ENCODE results near the gene CIB2. TPM values are rescaled to one million over a fixed set of nuclear protein-coding genes. Genes with fewer than 3 reads are reported as not detected.
A peak's percentile ranks its signal among the peaks of the same experiment; 100 is the strongest.

CIB2 gene
- total RNA-seq: 1 to 10 TPM in 4 of 5 donors, under 1 TPM in 1; 0.72 to 2.8 (median 2.0) TPM
- 1.6 TPM for total RNA-seq (2013)
- total RNA-seq: 0.30 to 4.0 (median 1.3) reads per million in 29 experiments

DNA sequence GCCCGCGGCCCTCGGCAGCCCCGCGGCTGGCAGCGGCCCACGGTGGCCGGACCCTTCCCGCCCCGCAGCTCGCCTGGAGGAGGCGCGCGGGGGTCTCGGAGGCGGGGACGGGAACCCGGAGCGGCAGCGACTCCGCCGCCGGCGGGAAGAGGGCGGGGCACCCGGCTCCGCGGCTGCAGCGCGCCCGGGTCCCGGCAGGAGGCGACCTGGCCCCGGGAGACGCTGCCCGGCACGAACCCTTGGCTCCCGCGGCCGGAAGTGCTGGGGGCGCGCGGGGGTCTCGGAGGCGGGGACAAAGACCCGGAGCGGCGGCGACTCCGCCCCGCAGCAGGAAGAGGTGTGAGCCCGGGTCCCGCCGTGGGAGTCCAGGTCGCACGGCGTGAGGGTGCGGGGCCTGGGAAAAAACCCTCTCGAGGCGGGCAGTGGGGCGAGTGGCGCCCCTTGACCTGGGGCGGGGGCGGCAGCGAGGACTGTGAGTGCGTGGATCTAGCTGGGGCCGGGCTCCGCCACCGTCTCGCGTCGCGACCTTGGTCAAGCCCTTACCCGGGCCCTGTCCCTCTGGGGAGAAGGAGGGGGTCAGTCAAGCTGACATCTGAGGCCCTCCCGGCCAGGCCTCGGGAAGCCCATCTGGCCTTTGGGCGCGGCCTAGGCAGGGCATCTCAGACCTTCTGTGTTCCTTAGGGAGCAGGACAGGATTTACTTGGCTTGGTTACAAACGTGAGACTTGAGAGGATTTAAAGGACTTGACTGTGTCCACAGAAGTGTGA is at the start of gene CIB2:
Gene CIB2 (minus strand): TSS at position 151 of the 767 bp plus-strand sequence. CDS start 230 bp downstream, outside the sequence.
- H3K27ac ChIP-seq (ENCODE audit: low read length): peak within 1 kb of the TSS; percentile 81
- H3K27me3 Mint-ChIP-seq: no peaks in the 10 kb centered on the region
- peak within 1 kb of the TSS; percentile 68 to 73 for H3K4me3 ChIP-seq (ENCODE audit: control insufficient read depth in 1 of 2, extremely low read depth in 1 of 2, low read length in 1 of 2)
- H3K27me3 ChIP-seq (replicated peaks in 1 of 2; ENCODE audit: control insufficient read depth in 2 of 2, extremely low read depth in 1 of 2, insufficient read depth in 2 of 2, low read length in 1 of 2): no peaks in the 10 kb centered on the region
- ChIA-PET POLR2A (no interaction called here), CTCF (interaction anchor here (0.7 to 2.3 kb wide), 9 partner anchors 10 to 68 kb away, joined by 3 to 15 read pairs (median 4); partner anchors contain the start of gene IDH3A (in 1 of the 2))
- DNase-seq (peak; percentile 41 to 86 (median 67)), ATAC-seq (replicated peaks in 1 of 4) (peak; percentile 82 to 89 (median 86))
- H3K9me3 Mint-ChIP-seq: no peaks in the 10 kb centered on the region
- H3K9me3 ChIP-seq: no peaks in the 10 kb centered on the region
- peaks cover 5 to 24% of the 10 kb centered on the region in 2 experiments for H3K4me1 ChIP-seq (ENCODE audit: control insufficient read depth in 1 of 2, extremely low read depth in 1 of 2, insufficient read depth in 2 of 2, low read length in 2 of 2)
- peak within 1 kb of the TSS; percentile 78 to 82 (median 80) for H3K4me3 Mint-ChIP-seq
- H3K4me1 Mint-ChIP-seq: peaks cover 16 to 30% (median 23%) of the 10 kb centered on the region in 3 donors
- whole genome bisulfite sequencing (ENCODE audit: insufficient coverage): under 1% methylated on average over 79 of the region's 79 CpGs
- no peaks in the 10 kb centered on the region for H3K36me3 Mint-ChIP-seq
- H3K27ac Mint-ChIP-seq: peak within 1 kb of the TSS; percentile 82 to 93
- no peaks in the 10 kb centered on the region for H3K36me3 ChIP-seq (ENCODE audit: control insufficient read depth in 2 of 2, extremely low read depth in 1 of 2, insufficient read depth in 1 of 2, low read length in 1 of 2)

DNA sequence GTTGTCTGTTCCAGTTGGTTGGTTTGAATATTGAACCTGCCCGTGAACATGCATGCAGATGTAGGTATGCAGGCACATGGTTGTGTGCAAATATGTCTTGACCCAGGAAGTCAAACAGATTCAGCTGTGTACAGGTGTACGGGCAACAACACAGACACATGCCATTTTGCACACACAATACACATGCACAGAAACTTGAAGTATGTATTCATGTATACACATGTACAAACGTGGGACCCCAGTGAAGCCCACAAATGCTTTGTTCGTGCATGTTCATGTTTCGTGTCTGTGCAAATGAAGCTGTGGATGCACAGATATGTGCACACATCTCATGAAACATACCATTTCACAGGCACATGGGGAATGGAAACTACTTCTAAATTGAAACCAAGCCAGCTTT is 48.7 kb upstream of the CIB2 start:
- ATAC-seq (replicated peaks in 1 of 4) (no peak), DNase-seq (no peak)
- WGBS (ENCODE audit: insufficient coverage): 100% methylated on average over 1 of the region's 5 CpGs
- H3K36me3 Mint-ChIP-seq: no peaks in the 10 kb centered on the region
- no peak overlapping the region for H3K4me3 Mint-ChIP-seq
- H3K4me1 Mint-ChIP-seq: peaks cover 2 to 7% (median 6%) of the 10 kb centered on the region in 3 donors
- no peak overlapping the region for H3K4me3 ChIP-seq (ENCODE audit: control insufficient read depth in 1 of 2, extremely low read depth in 1 of 2, low read length in 1 of 2)
- H3K27ac ChIP-seq (ENCODE audit: low read length): no peak overlapping the region
- CTCF ChIA-PET: no interaction called here
- H3K36me3 ChIP-seq (ENCODE audit: control insufficient read depth in 2 of 2, extremely low read depth in 1 of 2, insufficient read depth in 1 of 2, low read length in 1 of 2): no peaks in the 10 kb centered on the region
- peaks cover 0 to 17% of the 10 kb centered on the region in 2 experiments for H3K27me3 ChIP-seq (replicated peaks in 1 of 2; ENCODE audit: control insufficient read depth in 2 of 2, extremely low read depth in 1 of 2, insufficient read depth in 2 of 2, low read length in 1 of 2)
- H3K4me1 ChIP-seq (ENCODE audit: control insufficient read depth in 1 of 2, extremely low read depth in 1 of 2, insufficient read depth in 2 of 2, low read length in 2 of 2): no peaks in the 10 kb centered on the region
- H3K9me3 ChIP-seq: no peaks in the 10 kb centered on the region
- POLR2A ChIA-PET: no interaction called here
- H3K9me3 Mint-ChIP-seq: no peaks in the 10 kb centered on the region
- H3K27me3 Mint-ChIP-seq: no peaks in the 10 kb centered on the region
- H3K27ac Mint-ChIP-seq: no peak overlapping the region

DNA sequence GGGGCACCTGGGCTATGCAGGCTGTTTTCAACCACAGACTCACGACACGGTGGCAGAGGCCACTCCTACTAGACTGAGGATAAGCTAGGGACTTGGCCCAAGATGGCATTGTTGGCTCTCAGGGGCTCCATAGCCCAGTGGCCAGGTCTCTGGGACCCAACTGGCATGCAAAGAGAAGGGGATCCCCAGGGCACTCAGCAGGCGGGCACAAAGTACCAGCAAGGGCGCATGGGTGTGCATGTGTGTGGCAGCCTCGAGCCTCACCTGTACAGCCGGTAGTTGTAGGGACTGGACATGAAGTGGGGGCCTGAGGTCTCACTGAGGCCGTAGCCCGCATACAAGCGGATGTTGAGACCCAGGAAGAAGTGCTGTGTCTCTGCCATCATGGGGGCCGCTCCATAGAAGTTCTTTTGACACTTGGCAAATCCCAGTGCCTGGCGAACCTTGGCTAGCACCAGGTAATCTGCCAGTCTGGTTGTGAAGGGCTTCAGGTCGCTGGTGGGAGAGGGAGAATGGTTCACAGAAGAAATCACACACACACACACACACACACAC is 48.1 kb upstream of the CIB2 start:
- DNase-seq (no peak), ATAC-seq (replicated peaks in 1 of 4) (no peak)
- peaks cover 3% of the 10 kb centered on the region for H3K36me3 Mint-ChIP-seq
- no peak overlapping the region for H3K4me3 Mint-ChIP-seq
- ChIA-PET POLR2A (no interaction called here), CTCF (no interaction called here)
- 79% methylated on average over 9 of the region's 12 CpGs for WGBS (ENCODE audit: insufficient coverage)
- peaks cover 0 to 13% of the 10 kb centered on the region in 2 experiments for H3K27me3 ChIP-seq (replicated peaks in 1 of 2; ENCODE audit: control insufficient read depth in 2 of 2, extremely low read depth in 1 of 2, insufficient read depth in 2 of 2, low read length in 1 of 2)
- peaks cover 0 to 5% of the 10 kb centered on the region in 2 experiments for H3K4me1 ChIP-seq (ENCODE audit: control insufficient read depth in 1 of 2, extremely low read depth in 1 of 2, insufficient read depth in 2 of 2, low read length in 2 of 2)
- H3K36me3 ChIP-seq (ENCODE audit: control insufficient read depth in 2 of 2, extremely low read depth in 1 of 2, insufficient read depth in 1 of 2, low read length in 1 of 2): no peaks in the 10 kb centered on the region
- H3K27ac ChIP-seq (ENCODE audit: low read length): no peak overlapping the region
- peaks cover 8 to 12% (median 11%) of the 10 kb centered on the region in 3 donors for H3K4me1 Mint-ChIP-seq
- no peak overlapping the region for H3K4me3 ChIP-seq (ENCODE audit: control insufficient read depth in 1 of 2, extremely low read depth in 1 of 2, low read length in 1 of 2)
- no peaks in the 10 kb centered on the region for H3K27me3 Mint-ChIP-seq
- no peaks in the 10 kb centered on the region for H3K9me3 ChIP-seq
- no peaks in the 10 kb centered on the region for H3K9me3 Mint-ChIP-seq
- no peak overlapping the region for H3K27ac Mint-ChIP-seq

DNA sequence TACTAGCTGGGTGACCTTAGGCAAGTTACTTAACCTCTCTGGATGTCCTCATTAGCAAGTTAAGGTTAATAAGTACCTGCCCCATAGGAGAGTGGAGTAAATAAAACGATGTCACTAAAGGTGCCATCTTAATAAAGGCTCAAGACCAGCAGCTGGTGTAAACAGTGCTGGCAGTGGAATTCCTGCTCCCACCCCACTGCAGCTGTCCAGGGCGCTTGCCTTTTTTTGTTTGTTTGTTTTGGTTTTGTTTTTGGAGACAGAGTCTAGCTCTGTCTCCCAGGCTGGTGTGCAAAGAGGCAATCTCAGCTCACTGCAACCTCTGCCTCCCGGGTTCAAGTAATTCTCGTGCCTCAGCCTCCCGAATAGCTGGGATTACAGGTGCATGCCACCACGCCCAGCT is 46.8 kb upstream of the CIB2 start:
- Histone ChIP-seq H3K36me3 (ENCODE audit: control insufficient read depth in 2 of 2, extremely low read depth in 1 of 2, insufficient read depth in 1 of 2, low read length in 1 of 2) (no peaks in the 10 kb centered on the region), H3K4me3 (ENCODE audit: control insufficient read depth in 1 of 2, extremely low read depth in 1 of 2, low read length in 1 of 2) (no peak overlapping the region), H3K27me3 (replicated peaks in 1 of 2; ENCODE audit: control insufficient read depth in 2 of 2, extremely low read depth in 1 of 2, insufficient read depth in 2 of 2, low read length in 1 of 2) (peaks cover 0 to 13% of the 10 kb centered on the region in 2 experiments), H3K27ac (ENCODE audit: low read length) (no peak overlapping the region), H3K9me3 (no peaks in the 10 kb centered on the region), H3K4me1 (ENCODE audit: control insufficient read depth in 1 of 2, extremely low read depth in 1 of 2, insufficient read depth in 2 of 2, low read length in 2 of 2) (peaks cover 4 to 18% of the 10 kb centered on the region in 2 experiments)
- ATAC-seq (replicated peaks in 1 of 4): no peak
- ChIA-PET POLR2A (interaction anchor here in 1 of 2 donors (0.6 kb wide), 1 partner anchor 44 kb away, joined by 5 read pairs; no protein-coding TSS in a partner anchor), CTCF (interaction anchor here in 1 of 2 donors (0.6 kb wide), 1 partner anchor 62 kb away, joined by 3 read pairs; no protein-coding TSS in a partner anchor)
- Mint-ChIP-seq H3K4me3 (no peak overlapping the region), H3K36me3 (peaks cover 3% of the 10 kb centered on the region), H3K27me3 (no peaks in the 10 kb centered on the region), H3K27ac (no peak overlapping the region), H3K9me3 (no peaks in the 10 kb centered on the region), H3K4me1 (peaks cover 20 to 24% (median 23%) of the 10 kb centered on the region in 3 donors)
- no peak for DNase-seq
- WGBS (ENCODE audit: insufficient coverage): 94% methylated on average over 5 of the region's 6 CpGs

DNA sequence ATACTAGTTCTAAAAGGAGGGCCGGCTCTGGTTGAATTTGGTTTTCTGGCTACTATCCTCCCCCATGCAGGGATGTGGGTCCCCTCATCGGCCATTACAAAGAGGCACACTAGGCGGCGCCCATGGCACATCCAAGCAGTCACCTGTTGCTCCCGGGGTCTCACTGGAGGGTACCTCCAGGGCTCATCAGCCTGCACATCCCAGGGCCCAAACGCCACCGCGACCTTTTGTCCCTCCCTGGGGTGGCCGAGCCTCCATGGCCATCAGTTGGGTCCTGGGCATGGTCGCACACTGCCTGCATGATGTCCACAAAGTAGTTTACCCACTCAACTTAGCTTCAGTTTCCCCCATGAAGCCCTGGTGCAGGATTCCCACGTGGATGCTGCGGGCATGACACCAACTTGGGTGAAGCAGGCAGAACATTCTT is 46.2 kb upstream of the CIB2 start:
- Mint-ChIP-seq H3K4me3 (no peak overlapping the region), H3K4me1 (peaks cover 23 to 27% (median 23%) of the 10 kb centered on the region in 3 donors), H3K27me3 (no peaks in the 10 kb centered on the region), H3K36me3 (peaks cover 7% of the 10 kb centered on the region), H3K27ac (no peak overlapping the region), H3K9me3 (no peaks in the 10 kb centered on the region)
- peaks cover 4 to 20% of the 10 kb centered on the region in 2 experiments for H3K4me1 ChIP-seq (ENCODE audit: control insufficient read depth in 1 of 2, extremely low read depth in 1 of 2, insufficient read depth in 2 of 2, low read length in 2 of 2)
- no peak overlapping the region for H3K4me3 ChIP-seq (ENCODE audit: control insufficient read depth in 1 of 2, extremely low read depth in 1 of 2, low read length in 1 of 2)
- peak in 14 of 35 experiments; percentile 8 to 48 (median 20) for DNase-seq
- H3K9me3 ChIP-seq: no peaks in the 10 kb centered on the region
- 52% methylated on average over 10 of the region's 12 CpGs for WGBS (ENCODE audit: insufficient coverage)
- peaks cover 0 to 2% of the 10 kb centered on the region in 2 donors for H3K36me3 ChIP-seq (ENCODE audit: control insufficient read depth in 2 of 2, extremely low read depth in 1 of 2, insufficient read depth in 1 of 2, low read length in 1 of 2)
- POLR2A ChIA-PET: interaction anchor here in 1 of 2 donors (0.6 kb wide), 1 partner anchor 43 kb away, joined by 5 read pairs; no protein-coding TSS in a partner anchor
- no peak overlapping the region for H3K27ac ChIP-seq (ENCODE audit: low read length)
- ATAC-seq (replicated peaks in 1 of 4): peak in 1 of 4 experiments; percentile 51
- CTCF ChIA-PET: no interaction called here
- peaks cover 0 to 12% of the 10 kb centered on the region in 2 experiments for H3K27me3 ChIP-seq (replicated peaks in 1 of 2; ENCODE audit: control insufficient read depth in 2 of 2, extremely low read depth in 1 of 2, insufficient read depth in 2 of 2, low read length in 1 of 2)

DNA sequence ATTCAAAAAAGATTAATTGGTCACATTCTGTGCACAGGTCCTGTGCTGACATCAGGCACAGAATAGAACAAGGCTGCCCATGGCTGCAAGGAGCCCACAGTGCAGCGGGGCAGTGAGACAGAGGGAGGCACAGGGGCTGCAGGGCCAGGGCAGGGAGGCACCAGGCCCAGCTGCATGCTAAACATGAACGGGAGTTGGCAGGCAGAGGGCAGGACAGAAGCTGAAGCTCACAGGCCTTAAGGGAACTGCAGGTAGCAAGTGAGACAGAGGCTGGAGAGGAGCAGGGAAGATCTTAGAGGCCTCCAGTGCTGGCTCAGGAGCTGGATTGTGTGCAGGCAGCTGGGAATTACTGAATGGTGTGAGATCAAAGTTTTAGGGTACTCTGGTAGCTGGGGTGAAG is 44.1 kb upstream of the CIB2 start:
- ChIA-PET POLR2A (no interaction called here), CTCF (no interaction called here)
- H3K9me3 Mint-ChIP-seq: no peaks in the 10 kb centered on the region
- Histone ChIP-seq H3K9me3 (no peaks in the 10 kb centered on the region), H3K4me1 (ENCODE audit: control insufficient read depth in 1 of 2, extremely low read depth in 1 of 2, insufficient read depth in 2 of 2, low read length in 2 of 2) (peaks cover 4 to 20% of the 10 kb centered on the region in 2 experiments), H3K4me3 (ENCODE audit: control insufficient read depth in 1 of 2, extremely low read depth in 1 of 2, low read length in 1 of 2) (no peak overlapping the region), H3K36me3 (ENCODE audit: control insufficient read depth in 2 of 2, extremely low read depth in 1 of 2, insufficient read depth in 1 of 2, low read length in 1 of 2) (peaks cover 2 to 14% of the 10 kb centered on the region in 2 donors), H3K27me3 (replicated peaks in 1 of 2; ENCODE audit: control insufficient read depth in 2 of 2, extremely low read depth in 1 of 2, insufficient read depth in 2 of 2, low read length in 1 of 2) (peaks cover 0 to 7% of the 10 kb centered on the region in 2 experiments), H3K27ac (ENCODE audit: low read length) (no peak overlapping the region)
- H3K4me1 Mint-ChIP-seq: peaks cover 23 to 30% (median 23%) of the 10 kb centered on the region in 3 donors
- DNase-seq (no peak), ATAC-seq (replicated peaks in 1 of 4) (no peak)
- WGBS (ENCODE audit: insufficient coverage): 82% methylated on average over 2 of the region's 2 CpGs
- peaks cover 26% of the 10 kb centered on the region for H3K36me3 Mint-ChIP-seq
- H3K4me3 Mint-ChIP-seq: no peak overlapping the region
- no peak overlapping the region for H3K27ac Mint-ChIP-seq
- H3K27me3 Mint-ChIP-seq: no peaks in the 10 kb centered on the region

All from T-cell (primary cell).